Mesothelial cell of epicardium (in vitro differentiated cells): ENCODE data around the gene OPA1. TPM values are rescaled to one million over a fixed set of nuclear protein-coding genes. Genes with fewer than 3 reads are reported as not detected.

Source experiments
- DNase-seq, 2 experiments: peaks; one replicate each; pipeline ENCODE4 v3.0.0; 2021; ENCODE audit warnings: low spot score in 2 of 2; ENCODE audit not compliant: unreplicated experiment in 2 of 2
- H3K27ac Mint-ChIP-seq: 2 replicates; pipeline ENCODE4 v1.8.0; 2021; ENCODE audit warnings: mixed read lengths
- H3K27me3 Mint-ChIP-seq: 2 replicates; pipeline ENCODE4 v1.8.0; 2021; ENCODE audit warnings: low read depth, mixed read lengths
- H3K36me3 Mint-ChIP-seq: 2 replicates; pipeline ENCODE4 v1.8.0; 2021; ENCODE audit warnings: mixed read lengths
- H3K4me1 Mint-ChIP-seq: 2 replicates; pipeline ENCODE4 v1.8.0; 2021; ENCODE audit warnings: mixed read lengths
- H3K4me3 Mint-ChIP-seq: 2 replicates; pipeline ENCODE4 v1.8.0; 2021; ENCODE audit warnings: mild to moderate bottlenecking, moderate library complexity, mixed read lengths
- H3K9me3 Mint-ChIP-seq: 2 replicates; pipeline ENCODE4 v1.8.0; 2021; ENCODE audit warnings: mixed read lengths
- CTCF ChIP-seq: fragments of 200-600 bp; sonication (generic); IDR thresholded peaks from one replicate; pipeline ENCODE4 v1.5.0; 2021; ENCODE audit warnings: antibody characterized with exemption; ENCODE audit not compliant: unreplicated experiment
- total RNA-seq: library from RNA; stranded (reverse); gene quantifications from 3 replicates; pipeline ENCODE4 v1.2.1, GENCODE V29; 2021

OPA1 gene
- total RNA-seq, 1 donor from 2014 or later, result 60.1 TPM

GRCh38 chr3:193660171-193660570 lies 67.2 kb downstream of the OPA1 start:
- Mint-ChIP-seq H3K9me3 (no peaks in the 10 kb centered on the region), H3K36me3 (peaks cover 37% of the 10 kb centered on the region), H3K4me3 (no peak overlapping the region), H3K27me3 (no peaks in the 10 kb centered on the region), H3K4me1 (no peaks in the 10 kb centered on the region), H3K27ac (no peak overlapping the region)
- TF ChIP-seq CTCF, result no peak
- no peak for DNase-seq

GRCh38 chr3:193660698-193661411 lies 67.8 kb downstream of the OPA1 start:
- H3K4me1 Mint-ChIP-seq, result no peaks in the 10 kb centered on the region
- no peaks in the 10 kb centered on the region for H3K27me3 Mint-ChIP-seq
- H3K4me3 Mint-ChIP-seq, result no peak overlapping the region
- H3K36me3 Mint-ChIP-seq, result peaks cover 36% of the 10 kb centered on the region
- no peaks in the 10 kb centered on the region for H3K9me3 Mint-ChIP-seq
- TF ChIP-seq CTCF, result no peak
- DNase-seq, result no peak
- no peak overlapping the region for H3K27ac Mint-ChIP-seq

GRCh38 chr3:193662757-193663322 lies 69.8 kb downstream of the OPA1 start:
- no peak overlapping the region for H3K4me3 Mint-ChIP-seq
- no peak overlapping the region for H3K27ac Mint-ChIP-seq

GRCh38 chr3:193665370-193665989 lies 72.5 kb downstream of the OPA1 start:
- no peak for DNase-seq

More at GRCh38 chr3:193662757-193663322, 69.8 kb downstream of the OPA1 start:
- Mint-ChIP-seq H3K36me3 (peaks cover 31% of the 10 kb centered on the region), H3K9me3 (no peaks in the 10 kb centered on the region), H3K4me1 (no peaks in the 10 kb centered on the region), H3K27me3 (no peaks in the 10 kb centered on the region)
- DNase-seq, result no peak
- no peak for TF ChIP-seq CTCF

GRCh38 chr3:193673845-193674244 lies 80.8 kb downstream of the OPA1 start:
- H3K4me3 Mint-ChIP-seq, result no peak overlapping the region
- no peaks in the 10 kb centered on the region for H3K9me3 Mint-ChIP-seq
- no peak for TF ChIP-seq CTCF
- peaks cover 28% of the 10 kb centered on the region for H3K36me3 Mint-ChIP-seq
- DNase-seq, result no peak
- no peaks in the 10 kb centered on the region for H3K27me3 Mint-ChIP-seq
- H3K4me1 Mint-ChIP-seq, result peaks cover 14% of the 10 kb centered on the region
- peak overlapping the region; percentile 6 for H3K27ac Mint-ChIP-seq

More at GRCh38 chr3:193665370-193665989, 72.5 kb downstream of the OPA1 start:
- Mint-ChIP-seq H3K36me3 (peaks cover 39% of the 10 kb centered on the region), H3K27me3 (no peaks in the 10 kb centered on the region), H3K27ac (no peak overlapping the region), H3K4me3 (no peak overlapping the region), H3K4me1 (peaks cover under 1% of the 10 kb centered on the region), H3K9me3 (no peaks in the 10 kb centered on the region)
- peak; percentile 80 for TF ChIP-seq CTCF
